ENCODE measurements around the gene M1AP.

- TF ChIP-seq POLR2A (IDR thresholded peaks at IDR 0.05; ENCODE audit: low read length) (no peak), GATA1 (IDR thresholded peaks at IDR 0.05; ENCODE audit: low read depth, low read length) (no peak)
Measured at GRCh38 chr2:74572178-74572925, 75.8 kb downstream of the M1AP start.
